GM13976 (cell line): Measurements from ENCODE around the gene RNF150.
"Not testable (repeated sequence)": the region's sequence is repeated elsewhere in the genome, so short reads cannot be mapped to it uniquely, and the experiment has no call there.

ENCODE experiments used
- DNase-seq: peaks from one replicate; pipeline ENCODE4 v3.0.0; 2012; ENCODE audit warnings: low spot score
- in situ Hi-C: fragments of 300-500 bp; cut with MboI; formaldehyde crosslinking; loops from one replicate; pipeline ENCODE4 v1.12.0; 2022; ENCODE audit warnings: low sequenced_read_pairs, mixed read lengths, inconsistent platforms; ENCODE audit not compliant: unreplicated experiment
- TF ChIP-seq, protein P1 (sequence below): IDR thresholded peaks from 2 replicates; pipeline ENCODE4 v1.5.1; 2012; ENCODE audit warnings: borderline replicate concordance, mild to moderate bottlenecking; ENCODE audit not compliant: insufficient read depth; ENCODE audit errors: extremely low read depth, missing control alignments, control extremely low read depth

The RNF150 gene

DNA sequence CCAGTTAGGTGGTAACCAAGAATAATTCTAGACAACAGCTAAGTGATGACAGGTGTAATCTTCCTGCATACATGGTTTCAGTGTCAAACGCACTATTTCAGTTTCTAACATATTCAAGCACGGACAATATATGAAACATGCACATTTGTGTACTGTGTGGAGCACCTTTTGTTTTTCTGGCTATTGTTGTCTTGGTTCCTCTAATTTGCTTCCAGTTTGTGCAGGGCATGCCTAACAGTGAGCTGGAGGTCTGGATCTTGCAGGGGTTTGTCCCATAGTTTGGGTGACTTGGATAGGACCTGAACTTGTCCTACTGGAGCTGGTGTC lies 306.6 kb downstream of the RNF150 start:
- TF ChIP-seq, protein P1, sequence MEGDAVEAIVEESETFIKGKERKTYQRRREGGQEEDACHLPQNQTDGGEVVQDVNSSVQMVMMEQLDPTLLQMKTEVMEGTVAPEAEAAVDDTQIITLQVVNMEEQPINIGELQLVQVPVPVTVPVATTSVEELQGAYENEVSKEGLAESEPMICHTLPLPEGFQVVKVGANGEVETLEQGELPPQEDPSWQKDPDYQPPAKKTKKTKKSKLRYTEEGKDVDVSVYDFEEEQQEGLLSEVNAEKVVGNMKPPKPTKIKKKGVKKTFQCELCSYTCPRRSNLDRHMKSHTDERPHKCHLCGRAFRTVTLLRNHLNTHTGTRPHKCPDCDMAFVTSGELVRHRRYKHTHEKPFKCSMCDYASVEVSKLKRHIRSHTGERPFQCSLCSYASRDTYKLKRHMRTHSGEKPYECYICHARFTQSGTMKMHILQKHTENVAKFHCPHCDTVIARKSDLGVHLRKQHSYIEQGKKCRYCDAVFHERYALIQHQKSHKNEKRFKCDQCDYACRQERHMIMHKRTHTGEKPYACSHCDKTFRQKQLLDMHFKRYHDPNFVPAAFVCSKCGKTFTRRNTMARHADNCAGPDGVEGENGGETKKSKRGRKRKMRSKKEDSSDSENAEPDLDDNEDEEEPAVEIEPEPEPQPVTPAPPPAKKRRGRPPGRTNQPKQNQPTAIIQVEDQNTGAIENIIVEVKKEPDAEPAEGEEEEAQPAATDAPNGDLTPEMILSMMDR = no peak
- in situ Hi-C loops = no loop called here

GRCh38 chr4:140820520-140820919 lies 312.7 kb downstream of the RNF150 start:
- DNase-seq, in situ Hi-C loops: not testable (repeated sequence)

More for the DNA sequence above, 306.6 kb downstream of the RNF150 start:
- no peak for DNase-seq

DNA sequence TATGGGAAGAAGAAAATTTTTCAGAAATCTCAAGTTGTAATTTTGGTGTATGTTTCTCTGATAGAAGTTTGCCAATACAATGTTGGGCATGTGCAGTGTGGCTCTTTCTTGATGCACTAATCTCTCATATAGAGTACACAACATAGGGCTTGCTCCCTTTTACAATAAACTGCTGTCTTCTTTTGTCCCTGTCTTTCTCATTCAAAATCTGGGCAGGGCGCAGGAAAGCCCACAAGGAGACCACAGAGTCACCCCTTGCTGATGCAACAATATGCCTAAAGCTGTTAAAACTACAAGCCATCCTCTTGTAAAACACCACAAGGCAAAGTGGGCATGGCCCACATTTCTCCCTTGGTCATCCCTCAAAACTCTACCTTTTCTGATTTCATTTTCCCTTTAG lies 313.7 kb downstream of the RNF150 start:
- TF ChIP-seq, protein P1 = no peak
- DNase-seq = no peak
- in situ Hi-C loops = no loop called here

DNA sequence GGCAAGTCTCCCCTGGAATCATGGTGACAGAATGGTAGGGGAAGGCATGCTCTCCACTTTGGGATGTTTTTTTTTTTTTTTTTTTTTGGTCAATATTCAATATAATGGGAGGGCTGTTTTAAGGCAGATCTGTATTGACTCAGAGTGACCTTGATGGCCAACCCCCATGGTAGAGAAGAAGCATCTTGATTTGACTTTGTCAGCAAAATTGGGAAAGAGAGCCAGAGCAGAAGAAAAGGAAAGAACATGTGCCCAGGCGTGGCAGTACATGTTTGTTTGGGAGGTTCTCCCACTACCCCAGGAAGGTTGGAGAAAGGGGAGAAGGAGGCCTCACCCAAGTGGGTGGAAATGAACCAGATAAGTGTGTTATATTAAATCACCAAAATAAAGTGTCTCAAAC lies 314.8 kb downstream of the RNF150 start:
- no peak for DNase-seq
- TF ChIP-seq, protein P1 = no peak
- in situ Hi-C loops = no loop called here

DNA sequence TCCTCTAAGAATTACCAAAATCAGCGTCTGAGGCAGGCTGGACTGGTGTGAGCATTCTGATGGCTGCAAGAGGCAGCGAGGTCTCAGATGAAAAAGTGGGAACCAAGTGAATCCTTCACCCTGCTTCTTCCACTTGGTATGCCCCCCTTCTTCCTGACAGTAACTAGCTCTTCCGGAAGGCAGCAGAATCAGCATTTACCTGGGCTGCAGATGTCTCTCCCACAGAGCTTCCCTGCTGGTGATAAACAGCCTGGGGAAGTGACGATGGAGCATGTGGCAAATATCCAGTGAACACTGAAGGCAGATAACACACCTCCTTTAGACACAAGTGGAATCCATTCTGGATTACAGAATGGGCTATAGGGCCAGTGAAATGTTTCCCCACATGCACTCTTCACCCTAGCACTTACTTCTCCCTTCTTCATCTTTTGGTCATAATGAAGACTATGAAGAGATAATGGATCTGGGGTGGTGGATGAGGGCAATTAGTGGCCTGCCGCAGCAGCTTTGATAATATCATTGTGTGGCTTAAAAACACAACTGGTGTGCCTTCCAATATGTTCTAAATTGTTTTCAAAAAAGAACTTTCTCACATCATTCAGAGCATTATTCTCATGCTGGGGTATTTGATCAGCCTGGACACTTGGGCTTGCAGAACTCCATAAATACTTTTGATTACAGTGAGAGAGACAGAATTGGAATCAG lies 316.3 kb downstream of the RNF150 start:
- in situ Hi-C loops = no loop called here
- DNase-seq = no peak
- TF ChIP-seq, protein P1 = no peak

GRCh38 chr4:140813804-140814203 lies 319.5 kb downstream of the RNF150 start:
- in situ Hi-C loops = no loop called here
- no peak for DNase-seq
- TF ChIP-seq, protein P1 = no peak

- DNase-seq = no peak
- TF ChIP-seq, protein P1 = no peak
- in situ Hi-C loops = no loop called here
Measured at GRCh38 chr4:140812916-140813315, 320.4 kb downstream of the RNF150 start.
